Esophagus squamous epithelium (tissue), 5 donors: ENCODE measurements around the gene ZNF516. TPM values are rescaled to one million over a fixed set of nuclear protein-coding genes. Genes with fewer than 3 reads are reported as not detected.

Experiments
- DNase-seq: peaks from one replicate; lab custom pipeline; 2025; lab: John Stamatoyannopoulos, UW
- H3K27ac ChIP-seq, 4 donors: fragments of 200-600 bp; sonication (generic); one replicate each; pipeline ENCODE4 v1.5.1; 2016 to 2019; ENCODE audit warnings: mild to moderate bottlenecking in 1 of 4
- H3K27me3 ChIP-seq, 4 donors: fragments of 200-600 bp; sonication (generic); 1 replicate in 3 of 4; 2 replicates in 1 of 4; pipeline versions ENCODE4 v1.5.1 to v1.6.0; 2017 to 2021; ENCODE audit warnings: antibody characterized with exemption in 1 of 4
- H3K36me3 ChIP-seq, 3 donors: fragments of 200-600 bp; sonication (generic); one replicate each; pipeline ENCODE4 v1.5.1; 2016 to 2019
- H3K4me1 ChIP-seq, 3 donors: fragments of 200-600 bp; sonication (generic); one replicate each; pipeline ENCODE4 v1.5.1; 2017 to 2019
- H3K4me3 ChIP-seq, 4 donors: fragments of 200-600 bp; sonication (generic); 1 replicate in 3 of 4; 2 replicates in 1 of 4; pipeline ENCODE4 v1.5.1; 2016 to 2019; ENCODE audit warnings: mild to moderate bottlenecking in 2 of 4, moderate library complexity in 1 of 4
- H3K9me3 ChIP-seq, 3 donors: fragments of 200-600 bp; sonication (generic); one replicate each; pipeline ENCODE4 v1.5.1; 2016 to 2019
- POLR2A ChIP-seq, 4 donors: fragments of 450-650 bp; IDR thresholded peaks; one replicate each; pipeline ENCODE4 v1.6.1; 2017; ENCODE audit warnings: antibody characterized with exemption in 4 of 4, mild to moderate bottlenecking in 4 of 4, moderate library complexity in 3 of 4
- WGBS, 2 donors: methylation state at CpG; one replicate each; pipeline ENCODE4 v1.1.5; 2018; 5-methylcytosine and 5-hydroxymethylcytosine counted together
- intact Hi-C: fragments of 100-400 bp; cut with DNase I; formaldehyde crosslinking; loops from one replicate; pipeline ENCODE4 v1.15.0; 2022
- total RNA-seq, 4 donors: library from RNA; depleted of rRNA; stranded (reverse); fragments of >200 nt; gene quantifications; one replicate each; pipeline ENCODE4 v1.1.0, GENCODE V29; 2016
- TF ChIP-seq, protein P1 (sequence below), 6 experiments: fragments of 450-650 bp in 4 of 6; fragments of 200-600 bp in 2 of 6; sonication (generic) in 2 of 6; IDR thresholded peaks; one replicate each; pipeline ENCODE4 v1.5.1; 2016 to 2019; ENCODE audit warnings: antibody characterized with exemption in 6 of 6, mild to moderate bottlenecking in 4 of 6, moderate library complexity in 4 of 6
- donor health status: DM: yes; HTN: yes; CAD: no.

The ZNF516 gene
- total RNA-seq, 4 donors from 2014 or later, result 18.0 to 23.9 (median 19.2) TPM

DNA sequence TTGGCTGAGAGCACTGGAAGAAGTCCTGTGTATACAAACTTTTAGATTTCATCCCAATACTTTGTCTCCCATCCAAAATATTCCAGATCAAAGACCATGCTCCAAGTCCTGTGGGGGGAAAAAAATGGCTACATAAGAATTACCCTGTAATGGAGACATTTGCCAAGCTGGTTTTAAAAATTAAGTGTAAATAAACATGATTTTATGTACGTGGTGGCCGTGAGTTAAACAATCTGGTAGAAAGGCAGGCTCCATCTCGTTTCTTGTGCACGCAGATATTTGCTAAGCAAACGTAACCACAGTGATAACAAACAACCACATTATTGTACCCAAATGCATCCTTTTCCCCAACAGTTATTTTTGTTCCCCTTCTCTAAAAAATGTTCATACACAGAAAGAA lies 176.4 kb downstream of the ZNF516 start:
- DNase-seq, result no peak
- intact Hi-C loops, result no loop called here
- Histone ChIP-seq H3K4me1 (no peaks in the 10 kb centered on the region), H3K9me3 (no peaks in the 10 kb centered on the region), H3K27me3 (no peaks in the 10 kb centered on the region), H3K4me3 (no peak overlapping the region), H3K36me3 (no peaks in the 10 kb centered on the region), H3K27ac (no peak overlapping the region)
- TF ChIP-seq, protein P1, sequence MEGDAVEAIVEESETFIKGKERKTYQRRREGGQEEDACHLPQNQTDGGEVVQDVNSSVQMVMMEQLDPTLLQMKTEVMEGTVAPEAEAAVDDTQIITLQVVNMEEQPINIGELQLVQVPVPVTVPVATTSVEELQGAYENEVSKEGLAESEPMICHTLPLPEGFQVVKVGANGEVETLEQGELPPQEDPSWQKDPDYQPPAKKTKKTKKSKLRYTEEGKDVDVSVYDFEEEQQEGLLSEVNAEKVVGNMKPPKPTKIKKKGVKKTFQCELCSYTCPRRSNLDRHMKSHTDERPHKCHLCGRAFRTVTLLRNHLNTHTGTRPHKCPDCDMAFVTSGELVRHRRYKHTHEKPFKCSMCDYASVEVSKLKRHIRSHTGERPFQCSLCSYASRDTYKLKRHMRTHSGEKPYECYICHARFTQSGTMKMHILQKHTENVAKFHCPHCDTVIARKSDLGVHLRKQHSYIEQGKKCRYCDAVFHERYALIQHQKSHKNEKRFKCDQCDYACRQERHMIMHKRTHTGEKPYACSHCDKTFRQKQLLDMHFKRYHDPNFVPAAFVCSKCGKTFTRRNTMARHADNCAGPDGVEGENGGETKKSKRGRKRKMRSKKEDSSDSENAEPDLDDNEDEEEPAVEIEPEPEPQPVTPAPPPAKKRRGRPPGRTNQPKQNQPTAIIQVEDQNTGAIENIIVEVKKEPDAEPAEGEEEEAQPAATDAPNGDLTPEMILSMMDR (IDR thresholded peaks at IDR 0.05), result no peak
- no peak for TF ChIP-seq POLR2A (IDR thresholded peaks at IDR 0.05)
- WGBS, 2 donors, result 38 to 53% methylated on average over 5 of the region's 5 CpGs

DNA sequence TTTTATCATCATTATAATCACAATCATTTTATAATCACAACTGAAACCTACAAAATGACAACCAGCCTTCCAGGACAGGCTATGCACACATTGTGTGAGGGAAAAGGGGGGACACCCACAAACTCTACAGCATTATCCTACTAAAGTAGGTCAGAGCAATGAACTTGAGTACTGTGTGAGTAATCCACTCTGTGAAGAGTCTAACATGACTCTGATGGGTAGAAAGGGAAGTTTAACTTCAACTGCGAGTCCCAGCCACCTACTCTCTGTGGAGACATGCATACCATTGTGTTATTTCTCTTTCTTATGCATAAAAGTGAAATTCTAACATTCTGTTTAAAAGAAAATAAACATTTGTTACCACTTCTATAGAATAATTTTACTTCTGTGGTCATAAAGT lies 177.9 kb downstream of the ZNF516 start:
- TF ChIP-seq, protein P1 (IDR thresholded peaks at IDR 0.05), result no peak
- no peak for TF ChIP-seq POLR2A (IDR thresholded peaks at IDR 0.05)

DNA sequence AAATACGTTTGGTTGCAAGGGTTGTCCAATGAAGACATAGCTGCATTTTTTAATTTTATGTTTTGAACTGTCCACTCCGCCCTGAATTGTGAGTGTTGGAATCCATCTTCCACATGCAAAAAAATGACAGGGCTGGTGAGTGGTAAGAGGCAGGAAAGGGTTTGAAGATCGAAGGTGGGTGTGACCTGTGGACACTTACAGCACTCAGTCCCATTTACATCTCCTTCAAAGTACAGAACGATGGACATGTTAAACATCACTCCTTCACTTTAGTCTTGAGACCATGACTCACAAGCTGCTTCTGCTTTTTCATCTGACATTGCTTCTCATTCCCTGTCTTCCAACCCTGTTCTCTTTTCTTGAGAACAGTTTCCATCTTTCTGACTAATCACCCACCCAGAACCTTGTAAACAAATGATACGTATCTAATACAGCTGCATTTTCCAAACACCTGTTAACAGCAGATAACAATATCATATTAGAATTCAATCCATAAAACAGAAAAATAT lies 179.3 kb downstream of the ZNF516 start:
- DNase-seq, result no peak
- TF ChIP-seq POLR2A (IDR thresholded peaks at IDR 0.05), result no peak
- TF ChIP-seq, protein P1 (IDR thresholded peaks at IDR 0.05), result no peak
- Histone ChIP-seq H3K4me3 (no peak overlapping the region), H3K27ac (no peak overlapping the region), H3K4me1 (no peaks in the 10 kb centered on the region), H3K27me3 (no peaks in the 10 kb centered on the region), H3K36me3 (no peaks in the 10 kb centered on the region), H3K9me3 (no peaks in the 10 kb centered on the region)
- WGBS, 2 donors, result 54 to 58% methylated on average over 5 of the region's 5 CpGs
- intact Hi-C loops, result no loop called here

More for the DNA sequence above, 177.9 kb downstream of the ZNF516 start:
- no peaks in the 10 kb centered on the region for H3K27me3 ChIP-seq
- H3K4me3 ChIP-seq, result no peak overlapping the region
- no peak for DNase-seq
- intact Hi-C loops, result no loop called here
- no peaks in the 10 kb centered on the region for H3K36me3 ChIP-seq
- no peaks in the 10 kb centered on the region for H3K4me1 ChIP-seq
- 83 to 85% methylated on average over 1 of the region's 1 CpG for WGBS, 2 donors
- H3K9me3 ChIP-seq, result no peaks in the 10 kb centered on the region
- no peak overlapping the region for H3K27ac ChIP-seq

DNA sequence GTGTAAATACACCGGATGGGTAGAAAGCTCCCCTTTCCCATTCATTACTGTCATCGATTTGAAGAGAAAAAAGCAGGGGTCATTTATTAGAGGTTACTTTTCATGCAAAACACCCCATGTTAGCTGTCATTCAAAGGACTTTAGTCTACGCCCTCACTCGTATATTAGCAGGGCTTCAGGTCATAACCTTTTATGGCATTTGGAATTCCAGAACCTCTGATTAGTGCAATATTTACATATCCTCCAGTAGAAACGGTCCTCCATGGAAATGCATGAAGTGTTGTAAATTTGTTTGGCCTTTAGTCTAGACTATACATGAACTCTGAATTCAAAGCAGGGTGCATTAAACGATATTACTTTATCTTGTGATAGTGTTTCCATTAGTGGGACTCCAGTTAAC lies 180.5 kb downstream of the ZNF516 start:
- no peak for DNase-seq
- intact Hi-C loops, result no loop called here
- Histone ChIP-seq H3K4me1 (no peaks in the 10 kb centered on the region), H3K27ac (no peak overlapping the region), H3K4me3 (no peak overlapping the region), H3K36me3 (no peaks in the 10 kb centered on the region), H3K9me3 (no peaks in the 10 kb centered on the region), H3K27me3 (no peaks in the 10 kb centered on the region)
- 46 to 52% methylated on average over 6 of the region's 6 CpGs for WGBS, 2 donors
- TF ChIP-seq, protein P1 (IDR thresholded peaks at IDR 0.05), result no peak
- no peak for TF ChIP-seq POLR2A (IDR thresholded peaks at IDR 0.05)

DNA sequence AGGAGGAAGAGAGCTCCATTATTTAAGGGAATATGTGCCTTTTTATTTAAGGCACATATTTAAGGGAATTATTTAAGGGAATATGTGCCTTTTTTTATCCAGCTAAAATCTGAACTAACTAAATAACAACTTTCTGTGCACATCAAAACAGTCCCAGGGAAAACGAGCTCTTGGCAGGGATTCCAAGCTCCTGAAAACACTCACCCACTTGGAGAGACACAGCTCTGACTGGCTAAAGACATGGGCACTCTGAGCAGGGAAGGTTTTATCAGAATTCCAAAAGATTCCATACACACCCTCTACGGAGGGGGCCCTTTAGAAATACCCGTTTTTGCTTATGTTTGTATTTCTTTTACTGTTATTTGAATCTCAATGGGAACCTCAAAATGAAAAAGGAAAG lies 181.0 kb downstream of the ZNF516 start:
- H3K4me1 ChIP-seq, result no peaks in the 10 kb centered on the region
- intact Hi-C loops, result no loop called here
- no peaks in the 10 kb centered on the region for H3K9me3 ChIP-seq
- no peak overlapping the region for H3K4me3 ChIP-seq
- no peaks in the 10 kb centered on the region for H3K27me3 ChIP-seq
- WGBS, 2 donors, result 14 to 24% methylated on average over 3 of the region's 3 CpGs
- no peak for DNase-seq
- TF ChIP-seq, protein P1 (IDR thresholded peaks at IDR 0.05), result no peak
- TF ChIP-seq POLR2A (IDR thresholded peaks at IDR 0.05), result no peak
- H3K27ac ChIP-seq, result no peak overlapping the region
- no peaks in the 10 kb centered on the region for H3K36me3 ChIP-seq
